ENCODE results near the gene DIO3. TPM values are rescaled to one million over a fixed set of nuclear protein-coding genes. Genes with fewer than 3 reads are reported as not detected.

The DIO3 gene
- total RNA-seq, 2 donors from 2014 or later: 1.3 to 2.0 TPM

DNA sequence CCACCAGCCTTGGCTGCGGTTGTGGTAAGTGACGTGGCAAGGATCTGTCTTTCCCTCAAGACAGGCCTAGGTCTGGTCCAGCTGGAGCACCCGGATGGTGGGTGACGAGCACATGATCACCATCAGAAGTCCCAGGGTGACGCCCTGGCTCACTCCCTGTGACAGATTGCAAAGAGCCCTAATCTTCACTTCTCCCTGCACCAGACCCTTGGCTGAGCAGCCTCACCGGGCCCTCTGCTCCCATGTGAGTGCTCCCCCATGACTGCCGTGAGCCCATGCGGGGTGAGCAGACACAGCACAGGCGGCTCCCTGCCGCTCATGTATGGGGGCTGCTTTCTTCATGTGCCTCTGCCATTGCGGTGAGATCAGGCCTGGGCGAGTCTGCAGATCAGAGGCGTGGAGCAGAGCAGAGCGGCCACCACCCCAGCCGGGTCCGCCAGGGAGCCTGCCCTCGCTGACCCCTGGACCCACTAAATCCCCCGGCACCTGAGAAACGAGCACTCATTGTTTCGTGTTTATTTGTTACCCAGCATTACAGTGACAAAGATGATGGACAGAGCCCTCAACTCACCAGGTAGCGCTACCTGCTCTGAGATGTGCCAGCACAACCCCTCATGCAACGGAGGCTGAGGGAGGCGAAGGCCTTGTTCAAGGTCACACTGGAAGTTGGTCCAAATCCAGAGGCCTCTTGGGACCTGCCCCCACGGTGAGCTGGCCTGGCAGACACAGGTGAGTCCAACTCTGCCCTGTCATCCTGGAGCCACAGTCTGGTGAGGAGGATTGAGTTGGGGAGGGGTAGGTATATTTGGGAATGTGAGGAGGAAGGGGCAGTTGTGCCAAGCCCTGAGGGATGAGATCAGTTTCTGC, 9.3 kb upstream of the DIO3 start:
- no peaks in the 10 kb centered on the region for H3K9me3 ChIP-seq
- 71 to 74% methylated on average over 13 to 23 of the region's 24 CpGs for WGBS, 2 donors
- no peak overlapping the region for H3K4me3 ChIP-seq
- peaks cover 5% of the 10 kb centered on the region for H3K4me1 ChIP-seq
- DNase-seq (no peak), ATAC-seq (no peak)
- TF ChIP-seq, protein P1, sequence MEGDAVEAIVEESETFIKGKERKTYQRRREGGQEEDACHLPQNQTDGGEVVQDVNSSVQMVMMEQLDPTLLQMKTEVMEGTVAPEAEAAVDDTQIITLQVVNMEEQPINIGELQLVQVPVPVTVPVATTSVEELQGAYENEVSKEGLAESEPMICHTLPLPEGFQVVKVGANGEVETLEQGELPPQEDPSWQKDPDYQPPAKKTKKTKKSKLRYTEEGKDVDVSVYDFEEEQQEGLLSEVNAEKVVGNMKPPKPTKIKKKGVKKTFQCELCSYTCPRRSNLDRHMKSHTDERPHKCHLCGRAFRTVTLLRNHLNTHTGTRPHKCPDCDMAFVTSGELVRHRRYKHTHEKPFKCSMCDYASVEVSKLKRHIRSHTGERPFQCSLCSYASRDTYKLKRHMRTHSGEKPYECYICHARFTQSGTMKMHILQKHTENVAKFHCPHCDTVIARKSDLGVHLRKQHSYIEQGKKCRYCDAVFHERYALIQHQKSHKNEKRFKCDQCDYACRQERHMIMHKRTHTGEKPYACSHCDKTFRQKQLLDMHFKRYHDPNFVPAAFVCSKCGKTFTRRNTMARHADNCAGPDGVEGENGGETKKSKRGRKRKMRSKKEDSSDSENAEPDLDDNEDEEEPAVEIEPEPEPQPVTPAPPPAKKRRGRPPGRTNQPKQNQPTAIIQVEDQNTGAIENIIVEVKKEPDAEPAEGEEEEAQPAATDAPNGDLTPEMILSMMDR (IDR thresholded peaks at IDR 0.05): no peak
- no peak for TF ChIP-seq POLR2A (IDR thresholded peaks at IDR 0.05)
- intact Hi-C loops (cut with DNase I): no loop called here
- H3K27ac ChIP-seq: no peak overlapping the region
- no peaks in the 10 kb centered on the region for H3K36me3 ChIP-seq (replicated peaks in 1 of 2; ENCODE audit: insufficient read depth in 1 of 2, low read depth in 2 of 2)
- no peaks in the 10 kb centered on the region for H3K27me3 ChIP-seq

DNA sequence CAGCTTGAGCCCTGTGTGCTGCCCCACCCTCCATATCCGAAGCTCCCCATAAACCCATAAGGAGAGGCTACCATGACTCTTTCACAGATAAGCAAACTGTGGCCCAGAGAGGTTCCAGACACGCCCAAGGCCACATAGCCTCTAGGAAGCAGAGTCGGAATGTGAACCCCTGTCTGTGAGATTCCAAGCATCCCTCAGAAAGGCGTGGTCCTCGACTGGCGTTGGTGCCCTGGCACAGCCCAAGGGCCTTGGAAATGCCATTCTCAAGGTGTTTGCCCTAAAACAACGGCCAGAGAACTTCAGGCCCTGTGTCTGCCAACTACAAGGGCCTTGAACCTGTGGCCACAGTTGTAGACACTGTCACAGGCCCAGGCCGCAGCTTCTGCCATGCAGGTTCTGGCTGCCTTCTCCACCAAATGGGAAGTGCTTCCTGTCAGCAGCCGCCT, 8.5 kb upstream of the DIO3 start:
- Histone ChIP-seq H3K9me3 (no peaks in the 10 kb centered on the region), H3K27ac (no peak overlapping the region), H3K4me1 (peaks cover 5% of the 10 kb centered on the region), H3K4me3 (no peak overlapping the region), H3K27me3 (no peaks in the 10 kb centered on the region), H3K36me3 (replicated peaks in 1 of 2; ENCODE audit: insufficient read depth in 1 of 2, low read depth in 2 of 2) (no peaks in the 10 kb centered on the region)
- TF ChIP-seq POLR2A (IDR thresholded peaks at IDR 0.05): no peak
- TF ChIP-seq, protein P1 (IDR thresholded peaks at IDR 0.05): no peak
- intact Hi-C loops (cut with DNase I): no loop called here
- ATAC-seq (no peak), DNase-seq (no peak)
- 73 to 76% methylated on average over 9 of the region's 9 CpGs for WGBS, 2 donors

DNA sequence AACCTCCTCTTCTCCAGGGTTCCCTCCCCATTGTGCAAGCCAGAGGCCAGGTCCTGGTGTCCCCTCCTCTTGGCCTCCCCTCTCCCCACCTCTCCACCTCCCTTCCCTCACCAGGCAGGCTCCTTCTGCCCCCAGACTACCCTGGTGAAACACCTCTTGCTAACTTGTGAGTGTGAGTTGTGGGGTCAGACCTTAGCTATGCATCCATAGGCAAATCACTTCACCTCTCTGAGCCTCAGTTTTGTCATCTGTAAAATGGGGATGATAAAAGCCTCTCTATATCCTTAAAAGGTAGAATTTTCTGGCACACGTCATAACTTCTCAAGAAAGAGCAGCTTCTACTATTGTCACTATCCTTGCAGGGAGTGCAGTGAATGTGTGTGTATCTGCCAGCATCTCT, 7.9 kb upstream of the DIO3 start:
- H3K9me3 ChIP-seq: no peaks in the 10 kb centered on the region
- no peaks in the 10 kb centered on the region for H3K27me3 ChIP-seq
- ATAC-seq (no peak), DNase-seq (no peak)
- H3K4me1 ChIP-seq: peaks cover 5% of the 10 kb centered on the region
- H3K27ac ChIP-seq: no peak overlapping the region
- H3K4me3 ChIP-seq: no peak overlapping the region
- no peaks in the 10 kb centered on the region for H3K36me3 ChIP-seq (replicated peaks in 1 of 2; ENCODE audit: insufficient read depth in 1 of 2, low read depth in 2 of 2)
- 86 to 88% methylated on average over 1 of the region's 1 CpG for WGBS, 2 donors
- TF ChIP-seq, protein P1 (IDR thresholded peaks at IDR 0.05): no peak
- no peak for TF ChIP-seq POLR2A (IDR thresholded peaks at IDR 0.05)
- intact Hi-C loops (cut with DNase I): no loop called here

DNA sequence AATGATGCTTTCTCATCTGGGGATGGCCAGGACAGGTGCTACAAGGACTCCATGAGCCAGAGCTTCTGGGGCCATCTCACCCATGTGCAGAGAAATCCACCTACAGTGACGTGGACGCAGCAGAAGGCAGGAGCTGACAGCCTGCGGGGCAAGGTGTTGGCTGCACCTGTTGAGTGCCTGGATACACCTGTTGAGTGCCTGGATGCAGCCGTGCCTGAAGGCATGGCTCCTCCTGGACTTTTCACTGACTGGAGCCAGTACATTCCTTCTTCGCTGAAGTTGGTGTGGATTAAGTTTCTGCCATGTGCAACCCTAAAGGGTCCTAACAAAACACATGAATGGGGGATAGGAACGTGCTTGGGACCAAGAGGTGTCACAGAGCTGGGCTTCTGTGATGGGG, 7.4 kb upstream of the DIO3 start:
- Histone ChIP-seq H3K27ac (no peak overlapping the region), H3K9me3 (no peaks in the 10 kb centered on the region), H3K4me1 (peaks cover 5% of the 10 kb centered on the region), H3K4me3 (no peak overlapping the region), H3K27me3 (no peaks in the 10 kb centered on the region), H3K36me3 (replicated peaks in 1 of 2; ENCODE audit: insufficient read depth in 1 of 2, low read depth in 2 of 2) (no peaks in the 10 kb centered on the region)
- 84 to 97% methylated on average over 5 to 6 of the region's 6 CpGs for WGBS, 2 donors
- TF ChIP-seq POLR2A (IDR thresholded peaks at IDR 0.05): no peak
- TF ChIP-seq, protein P1 (IDR thresholded peaks at IDR 0.05): no peak
- no peak for ATAC-seq
- intact Hi-C loops (cut with DNase I): no loop called here
- no peak for DNase-seq
